PFSK-1 (cell line): Measurements from ENCODE around the gene STX5.

Source experiments
- POLR2AphosphoS5 ChIP-seq: IDR thresholded peaks from 2 replicates; pipeline ENCODE4 v1.6.1; 2012; ENCODE audit warnings: low read depth, mild to moderate bottlenecking, control low read depth, low read length, moderate library complexity
- REST ChIP-seq, 2 experiments: IDR thresholded peaks; 2 replicates each; pipeline versions ENCODE4 v1.6.1 to v1.8.0; 2011 to 2012; ENCODE audit warnings: low read depth in 2 of 2, low read length in 2 of 2, control low read depth in 1 of 2, inconsistent platforms in 1 of 2, mild to moderate bottlenecking in 1 of 2, moderate library complexity in 1 of 2; ENCODE audit not compliant: insufficient read depth in 1 of 2
- SIN3A ChIP-seq: IDR thresholded peaks from 2 replicates; pipeline ENCODE4 v1.6.1; 2012; ENCODE audit warnings: mild to moderate bottlenecking, low read length, moderate library complexity, borderline replicate concordance; ENCODE audit not compliant: insufficient read depth
- TAF1 ChIP-seq: IDR thresholded peaks from 2 replicates; pipeline ENCODE4 v1.6.1; 2012; ENCODE audit warnings: low read length, control low read depth, borderline replicate concordance; ENCODE audit not compliant: insufficient read depth

- no peak for TF ChIP-seq TAF1
- no peak for TF ChIP-seq REST (IDR thresholded peaks at IDR 0.05; ENCODE audit: insufficient read depth in 1 of 2, low read depth in 2 of 2, low read length in 2 of 2)
- no peak for TF ChIP-seq SIN3A
- no peak for TF ChIP-seq POLR2AphosphoS5
Measured at GRCh38 chr11:62843466-62843865, 11.6 kb upstream of the STX5 start.
